OCI-M2 (cell line): Measurements from ENCODE around the gene SPX.
A peak's percentile ranks its signal among the peaks of the same experiment; 100 is the strongest.

Experiments used
- DNase-seq: peaks from one replicate; lab custom pipeline; 2025; ENCODE audit not compliant: unreplicated experiment; lab: John Stamatoyannopoulos, UW

Gene SPX, protein sequence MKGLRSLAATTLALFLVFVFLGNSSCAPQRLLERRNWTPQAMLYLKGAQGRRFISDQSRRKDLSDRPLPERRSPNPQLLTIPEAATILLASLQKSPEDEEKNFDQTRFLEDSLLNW

GRCh38 chr12:21526053-21526452 lies at the start of gene SPX:
Gene SPX, plus strand, starts transcription at chr12:21526296. Its CDS starts 177 bp downstream, at chr12:21526473.
- DNase-seq, result no peak

- no peak for DNase-seq
Observed at GRCh38 chr12:21476949-21477348, 49.1 kb upstream of the SPX start.

DNA sequence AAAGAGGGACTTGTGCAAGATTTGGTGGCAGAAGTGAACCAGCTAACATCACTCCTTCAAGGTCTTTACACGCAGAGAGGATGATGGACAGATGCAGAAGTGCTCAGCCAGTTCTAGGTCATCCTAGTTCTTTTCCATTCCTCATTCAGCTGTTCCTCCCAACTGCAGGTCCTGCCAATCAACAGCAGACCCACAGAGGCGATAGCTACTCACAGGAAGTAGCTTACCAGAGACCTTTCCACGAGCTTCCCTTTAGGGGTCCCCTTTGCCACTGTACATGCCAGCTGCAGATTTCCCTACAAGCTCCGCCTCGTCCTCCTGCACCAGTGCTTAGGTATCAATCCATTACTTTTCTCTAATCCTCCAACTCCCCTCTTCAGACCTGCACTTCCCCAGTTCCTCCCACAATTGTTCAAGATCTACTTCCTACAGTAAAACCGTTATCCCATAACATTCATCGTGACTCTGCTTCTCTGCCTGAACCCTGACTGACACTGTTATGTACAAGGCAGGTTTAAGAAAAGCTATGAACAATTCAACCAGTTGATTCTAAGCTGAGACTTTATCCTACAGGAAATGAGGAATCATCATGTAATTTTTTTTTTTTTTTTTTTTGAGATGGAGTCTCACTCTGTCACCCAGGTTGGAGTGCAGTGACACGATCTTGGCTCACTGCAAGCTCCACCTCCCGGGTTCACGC lies 47.2 kb upstream of the SPX start:
- no peak for DNase-seq

DNA sequence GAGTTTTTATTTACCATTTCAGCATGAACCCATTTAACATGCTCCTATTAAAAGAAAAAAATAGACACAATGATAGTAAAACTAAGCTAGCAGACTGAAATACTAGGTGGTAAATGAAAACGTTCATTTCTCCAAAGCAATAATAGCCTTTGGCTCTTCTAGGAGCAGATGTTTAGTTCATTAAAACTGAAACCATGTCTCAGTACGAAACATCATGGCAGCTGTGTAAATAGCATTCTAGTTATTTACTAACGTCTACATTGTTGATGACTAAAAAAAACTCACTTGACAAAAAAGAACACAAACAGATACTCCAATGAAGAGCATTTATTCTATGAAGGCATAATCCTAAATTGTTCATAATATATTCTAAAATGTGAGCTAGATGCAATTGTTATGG lies 42.6 kb upstream of the SPX start:
- no peak for DNase-seq

- no peak for DNase-seq
Observed at GRCh38 chr12:21485998-21486397, 40.1 kb upstream of the SPX start.

DNA sequence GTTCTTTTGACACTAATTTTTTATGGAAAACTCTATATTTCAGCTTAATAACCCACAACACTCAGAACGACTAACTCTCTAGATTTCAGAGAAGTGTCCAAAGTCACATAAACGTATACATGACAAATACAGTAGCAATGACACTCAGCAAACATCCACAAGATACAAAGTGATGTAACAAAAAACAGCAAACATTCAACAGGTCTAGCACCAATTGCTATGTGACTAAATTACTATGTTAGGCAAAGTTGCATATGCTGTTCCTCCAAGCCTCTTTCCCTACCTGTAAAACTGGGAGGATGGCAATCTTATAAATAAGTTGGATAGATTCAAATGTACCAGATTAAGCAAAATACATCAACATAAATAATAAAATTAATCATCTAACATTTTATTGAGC lies 26.3 kb upstream of the SPX start:
- DNase-seq, result no peak

- no peak for DNase-seq
Observed at GRCh38 chr12:21500786-21501257, 25.3 kb upstream of the SPX start.

DNA sequence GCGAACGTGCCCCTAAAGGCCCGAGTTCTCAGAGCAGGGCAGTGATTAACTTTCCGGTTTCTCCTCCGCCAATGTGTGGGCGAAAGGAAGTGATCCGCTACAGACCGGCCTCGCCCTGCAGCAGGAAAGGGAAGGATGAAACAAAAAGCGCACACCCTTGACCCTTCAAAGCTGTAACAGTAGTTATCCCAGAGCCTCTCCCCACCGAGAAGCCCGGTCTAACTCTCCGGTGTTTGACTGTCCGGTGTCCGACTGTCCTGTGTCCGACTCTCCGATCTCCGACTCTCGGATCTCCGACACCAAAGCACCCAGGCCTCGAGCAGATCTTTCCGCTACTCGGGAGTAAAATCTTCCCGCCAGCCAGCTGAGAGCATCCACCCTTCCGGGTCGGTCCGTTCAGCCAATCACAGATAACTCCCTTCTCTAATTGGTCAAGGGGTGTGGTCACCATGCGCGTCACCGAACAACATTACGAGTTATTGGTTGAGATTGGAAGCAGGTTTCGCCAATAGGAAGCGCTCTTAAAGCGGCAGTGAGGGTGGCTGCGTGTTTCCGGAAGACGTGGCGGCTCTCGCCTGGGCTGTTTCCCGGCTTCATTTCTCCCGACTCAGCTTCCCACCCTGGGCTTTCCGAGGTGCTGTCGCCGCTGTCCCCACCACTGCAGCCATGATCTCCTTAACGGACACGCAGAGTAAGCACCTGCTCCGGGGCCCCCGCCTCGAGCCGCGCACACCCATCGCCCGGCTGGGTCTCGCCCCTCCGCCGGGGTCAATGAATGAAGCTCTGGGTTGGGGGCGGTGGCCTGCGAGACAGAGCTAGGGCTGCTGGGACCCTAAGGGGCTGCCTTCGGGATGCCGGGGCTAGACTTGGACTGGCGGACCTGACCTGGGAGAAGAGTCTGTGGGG lies 24.6 kb upstream of the SPX start, which contains the start of the genes GOLT1B and RECQL:
Gene GOLT1B (plus strand): TSS at position 532 of the 906 bp plus-strand sequence. CDS start 135 bp downstream, at position 667.
Gene RECQL (minus strand): TSS at position 378 of the 906 bp plus-strand sequence. CDS start 2,065 bp downstream, outside the sequence.
- peak; percentile 29 for DNase-seq

DNA sequence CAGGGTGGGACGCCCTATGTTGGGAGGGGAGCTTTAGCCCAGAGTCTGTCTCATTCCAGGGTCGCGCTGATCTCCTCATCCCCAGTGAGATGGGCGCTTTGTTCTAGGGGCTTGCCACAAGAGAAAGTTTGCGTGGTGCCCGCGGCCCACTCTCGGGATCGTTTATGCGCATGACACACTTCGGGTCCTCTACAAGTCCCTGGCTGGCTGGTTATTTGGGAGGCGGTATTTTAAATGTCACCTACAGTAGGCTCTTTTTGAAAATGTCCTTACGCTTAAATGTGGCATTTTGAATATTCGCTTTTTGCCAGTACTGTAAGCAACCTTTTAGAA lies 24.0 kb upstream of the SPX start:
- DNase-seq, result no peak

DNA sequence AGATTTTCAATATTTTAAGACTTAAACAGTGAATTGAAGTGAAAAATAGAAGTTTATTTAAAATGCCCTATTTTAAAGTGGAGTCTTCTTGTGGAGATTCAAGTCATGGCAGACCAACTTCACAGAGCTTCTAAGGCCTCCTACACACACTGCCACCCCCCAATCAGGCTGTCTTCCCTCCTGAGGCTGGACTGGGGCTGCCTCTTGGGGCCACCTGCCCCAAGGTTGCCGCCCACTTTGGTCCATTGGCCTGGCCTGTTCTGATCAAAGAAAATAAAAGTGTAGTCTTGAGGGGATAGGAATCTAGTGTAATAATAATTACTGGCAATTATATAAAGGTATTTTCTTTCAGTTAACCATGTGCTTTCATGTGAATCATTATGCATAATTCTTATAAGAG lies 23.2 kb upstream of the SPX start:
- no peak for DNase-seq

DNA sequence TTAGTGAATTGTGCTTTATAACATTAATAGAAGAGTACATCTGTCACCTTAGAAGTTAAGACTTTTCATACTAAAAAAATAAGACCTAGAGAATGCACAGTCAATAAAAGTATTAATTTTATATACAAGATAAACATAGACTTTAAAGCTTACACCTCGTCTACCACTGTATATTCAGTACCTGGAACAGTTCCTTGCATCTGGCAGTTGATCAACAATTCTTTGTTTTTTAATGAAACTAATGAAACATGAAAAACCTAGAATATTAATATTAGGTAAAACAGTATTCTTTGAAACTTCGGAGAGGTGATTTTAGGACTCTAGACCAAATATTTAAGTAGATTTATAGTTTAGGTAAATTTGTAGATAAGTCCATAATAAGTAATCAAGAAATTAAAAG lies 20.2 kb upstream of the SPX start:
- DNase-seq, result no peak

GRCh38 chr12:21507849-21508248 lies 18.2 kb upstream of the SPX start:
- no peak for DNase-seq

DNA sequence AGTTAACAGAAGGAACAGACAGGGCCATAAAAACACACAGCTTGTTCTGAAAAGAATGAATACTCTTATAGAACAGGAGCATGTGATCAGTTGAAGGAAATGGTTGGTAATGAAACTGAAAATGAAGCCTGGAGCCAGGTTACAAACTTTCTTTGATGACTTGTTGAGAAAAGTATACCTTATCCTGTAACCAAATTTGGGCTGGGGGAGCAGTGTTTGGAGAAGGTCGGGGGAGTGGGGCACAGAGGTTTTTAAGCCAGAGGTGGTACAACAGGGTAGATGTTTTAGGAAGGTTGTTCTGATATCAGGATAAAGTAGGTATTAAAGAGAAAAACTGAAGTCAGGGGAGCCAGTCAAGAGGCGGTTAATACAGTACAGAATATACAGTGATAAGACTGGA lies 16.3 kb upstream of the SPX start:
- no peak for DNase-seq

- DNase-seq, result no peak
Observed at GRCh38 chr12:21516281-21516680, 9.8 kb upstream of the SPX start.

DNA sequence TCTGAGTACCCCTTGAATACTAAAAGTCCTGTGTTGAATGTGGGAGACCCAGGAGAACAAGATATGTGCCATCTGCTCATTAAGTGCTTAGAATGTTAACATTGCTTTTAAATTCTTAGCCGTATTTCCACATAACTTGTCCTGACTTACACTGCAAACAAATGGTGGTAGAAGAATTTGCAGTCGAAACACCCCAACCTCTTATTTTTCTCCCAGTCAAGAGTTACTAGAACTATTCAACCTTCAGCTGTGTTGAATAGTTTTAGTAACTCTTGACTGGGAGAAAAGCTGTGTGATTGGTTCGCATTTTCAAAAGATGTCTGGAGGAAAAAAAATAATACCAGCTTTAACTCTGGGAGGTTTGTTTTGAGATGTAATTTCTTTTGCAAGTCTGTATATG lies 7.6 kb upstream of the SPX start:
- no peak for DNase-seq

GRCh38 chr12:21521541-21521940 lies 4.6 kb upstream of the SPX start:
- no peak for DNase-seq

DNA sequence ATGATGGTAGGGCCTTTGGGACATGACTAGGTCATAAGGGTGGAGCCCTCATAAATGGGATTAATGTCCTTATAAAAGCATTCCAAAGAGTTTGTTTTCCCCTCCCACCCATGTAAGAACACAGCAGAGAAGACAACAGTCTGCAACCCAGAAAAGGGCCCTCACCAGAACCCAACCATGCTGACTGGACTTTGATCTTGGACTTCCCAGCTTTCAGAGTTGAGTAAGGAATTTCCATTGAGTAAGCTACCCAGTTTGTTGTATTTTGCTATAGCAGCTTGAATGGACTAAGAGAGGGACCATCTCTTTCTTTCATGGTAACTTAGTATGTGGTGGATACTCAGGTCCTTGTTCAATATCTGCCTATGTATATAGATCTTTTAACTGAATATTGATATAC lies 2.9 kb upstream of the SPX start:
- DNase-seq, result no peak

DNA sequence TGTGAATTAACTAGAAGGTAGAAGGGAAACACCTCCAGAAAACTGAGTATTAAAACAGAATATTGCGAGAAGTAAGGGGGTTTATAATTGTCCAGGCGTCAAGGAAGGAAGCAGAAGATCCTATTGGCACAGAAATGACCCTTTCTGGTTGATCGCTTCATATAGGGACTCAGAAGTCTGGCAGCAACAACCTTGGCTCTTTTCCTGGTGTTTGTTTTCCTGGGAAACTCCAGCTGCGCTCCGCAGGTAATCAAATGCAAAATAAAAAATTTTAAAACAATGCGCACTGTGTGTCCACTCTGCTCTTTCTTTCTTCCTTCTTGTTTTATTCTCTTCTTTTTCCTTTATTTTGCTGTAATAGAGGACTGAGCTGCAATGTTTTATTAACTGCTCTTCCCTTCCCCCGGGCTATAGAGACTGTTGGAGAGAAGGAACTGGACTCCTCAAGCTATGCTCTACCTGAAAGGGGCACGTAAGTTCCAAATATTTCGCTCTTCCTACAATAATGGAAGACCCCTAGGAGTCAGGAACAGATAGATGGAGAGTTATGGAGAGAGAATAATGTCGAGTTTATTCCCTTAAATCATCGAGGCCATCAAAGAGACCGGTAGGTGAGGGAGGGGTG lies 737 bp downstream of the SPX start:
- no peak for DNase-seq

GRCh38 chr12:21527451-21528180 lies 1.5 kb downstream of the SPX start:
- DNase-seq, result no peak

- no peak for DNase-seq
Observed at GRCh38 chr12:21528953-21529352, 2.9 kb downstream of the SPX start.

DNA sequence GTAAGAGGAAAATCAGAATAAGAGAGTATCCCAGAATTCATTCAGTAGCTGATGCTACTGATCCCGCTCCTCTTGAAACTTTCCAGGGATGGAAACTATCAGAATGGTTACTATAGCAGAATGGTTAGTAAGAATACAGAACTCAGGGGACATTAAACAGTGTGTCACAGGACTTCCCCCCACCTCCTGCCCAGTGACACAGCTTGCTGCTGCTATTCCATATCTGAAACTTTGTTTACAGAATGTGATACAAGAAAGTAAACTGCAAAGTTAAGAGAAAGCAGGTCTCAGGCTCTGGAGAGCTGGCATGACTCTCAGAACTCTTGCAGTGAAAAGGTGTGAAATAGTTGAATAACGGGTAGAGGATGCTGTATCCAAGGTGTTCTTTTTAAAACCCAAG lies 3.4 kb downstream of the SPX start:
- DNase-seq, result no peak
